ENCODE measurements around the gene UBASH3A.

DNA sequence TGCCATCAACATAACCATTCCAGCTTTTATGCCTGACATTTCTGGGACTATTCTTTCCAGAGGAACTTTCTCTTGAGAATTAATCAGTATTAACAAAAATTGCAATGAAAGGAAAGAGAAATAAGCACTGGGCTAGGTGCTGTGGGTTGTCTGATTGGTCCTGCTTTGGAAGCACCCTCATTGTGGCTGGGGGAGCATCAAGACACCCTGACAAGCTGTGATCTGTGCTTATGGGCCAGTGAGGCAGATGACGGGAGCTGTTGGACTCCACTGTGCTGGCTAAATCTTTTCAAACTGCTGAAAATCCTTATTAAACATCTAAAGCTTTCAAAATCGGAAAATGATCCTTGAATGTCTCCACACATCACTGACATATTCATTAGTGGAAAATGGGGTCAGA, 20.0 kb downstream of the UBASH3A start:
- TF ChIP-seq, protein P1, sequence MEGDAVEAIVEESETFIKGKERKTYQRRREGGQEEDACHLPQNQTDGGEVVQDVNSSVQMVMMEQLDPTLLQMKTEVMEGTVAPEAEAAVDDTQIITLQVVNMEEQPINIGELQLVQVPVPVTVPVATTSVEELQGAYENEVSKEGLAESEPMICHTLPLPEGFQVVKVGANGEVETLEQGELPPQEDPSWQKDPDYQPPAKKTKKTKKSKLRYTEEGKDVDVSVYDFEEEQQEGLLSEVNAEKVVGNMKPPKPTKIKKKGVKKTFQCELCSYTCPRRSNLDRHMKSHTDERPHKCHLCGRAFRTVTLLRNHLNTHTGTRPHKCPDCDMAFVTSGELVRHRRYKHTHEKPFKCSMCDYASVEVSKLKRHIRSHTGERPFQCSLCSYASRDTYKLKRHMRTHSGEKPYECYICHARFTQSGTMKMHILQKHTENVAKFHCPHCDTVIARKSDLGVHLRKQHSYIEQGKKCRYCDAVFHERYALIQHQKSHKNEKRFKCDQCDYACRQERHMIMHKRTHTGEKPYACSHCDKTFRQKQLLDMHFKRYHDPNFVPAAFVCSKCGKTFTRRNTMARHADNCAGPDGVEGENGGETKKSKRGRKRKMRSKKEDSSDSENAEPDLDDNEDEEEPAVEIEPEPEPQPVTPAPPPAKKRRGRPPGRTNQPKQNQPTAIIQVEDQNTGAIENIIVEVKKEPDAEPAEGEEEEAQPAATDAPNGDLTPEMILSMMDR (IDR thresholded peaks at IDR 0.05): no peak
- TF ChIP-seq POLR2A (IDR thresholded peaks at IDR 0.05) (no peak), POLR2AphosphoS5 (IDR thresholded peaks at IDR 0.05; ENCODE audit: insufficient read depth in 1 of 2, low read depth in 1 of 2) (no peak)
